Natural killer cell (primary cell): ENCODE data around the gene SLC9A4. TPM values are rescaled to one million over a fixed set of nuclear protein-coding genes. Genes with fewer than 3 reads are reported as not detected.

Experiments
- ATAC-seq, 3 donors: fragments of 150-1000 bp in 2 of 3; fragments of 200-7000 bp in 1 of 3; cut with Tn5 transposase; 1 replicate in 1 of 3; 2 replicates in 2 of 3; pipeline ENCODE4 v1.10.0; 2021; ENCODE audit warnings: mild to moderate bottlenecking in 2 of 3, moderate library complexity in 2 of 3
- DNase-seq, 2 donors: peaks; one replicate each; pipeline versions ENCODE4 v3.0.0 to v3.0.0-alpha.2; 2013 to 2021; ENCODE audit warnings: mixed read lengths in 1 of 2
- H3K27ac ChIP-seq: one replicate; pipeline ENCODE4 v1.5.1; 2013; ENCODE audit warnings: mild to moderate bottlenecking, low read length
- H3K27me3 ChIP-seq: one replicate; pipeline ENCODE4 v1.6.1; 2013; ENCODE audit warnings: low read length; ENCODE audit not compliant: control insufficient read depth, insufficient read depth
- H3K36me3 ChIP-seq: one replicate; pipeline ENCODE4 v1.6.1; 2013; ENCODE audit warnings: low read length; ENCODE audit not compliant: control insufficient read depth, insufficient read depth
- H3K4me1 ChIP-seq: one replicate; pipeline ENCODE4 v1.6.1; 2013; ENCODE audit warnings: low read length; ENCODE audit not compliant: control insufficient read depth, insufficient read depth
- H3K4me3 ChIP-seq: one replicate; pipeline ENCODE4 v1.5.1; 2013; ENCODE audit warnings: low read length
- H3K9me3 ChIP-seq: one replicate; pipeline ENCODE4 v1.6.1; 2013; ENCODE audit warnings: low read length; ENCODE audit not compliant: control insufficient read depth, insufficient read depth
- H3K27ac Mint-ChIP-seq, 2 donors: one replicate each; pipeline ENCODE4 v1.8.0; 2022; ENCODE audit warnings: mild to moderate bottlenecking in 2 of 2, mixed read lengths in 2 of 2, moderate library complexity in 1 of 2
- H3K27me3 Mint-ChIP-seq, 2 donors: one replicate each; pipeline ENCODE4 v1.8.0; 2022; ENCODE audit warnings: low read depth in 2 of 2, mixed read lengths in 2 of 2
- H3K36me3 Mint-ChIP-seq: one replicate; pipeline ENCODE4 v1.8.0; 2022; ENCODE audit warnings: mixed read lengths
- H3K4me1 Mint-ChIP-seq, 2 donors: one replicate each; pipeline ENCODE4 v1.8.0; 2022; ENCODE audit warnings: mixed read lengths in 2 of 2
- H3K4me3 Mint-ChIP-seq: one replicate; pipeline ENCODE4 v1.8.0; 2022; ENCODE audit warnings: mild to moderate bottlenecking, moderate library complexity, mixed read lengths
- H3K9me3 Mint-ChIP-seq, 2 donors: one replicate each; pipeline ENCODE4 v1.8.0; 2022; ENCODE audit warnings: mixed read lengths in 2 of 2
- CTCF ChIP-seq: fragments of 200-600 bp; IDR thresholded peaks from one replicate; pipeline ENCODE4 v1.8.0; 2022; ENCODE audit warnings: antibody characterized with exemption
- WGBS: methylation state at CpG from one replicate; pipeline ENCODE4 v1.1.7; 2013; ENCODE audit warnings: missing lambda C conversion rate; ENCODE audit not compliant: insufficient coverage; 5-methylcytosine and 5-hydroxymethylcytosine counted together
- intact Hi-C: fragments of 100-400 bp; cut with micrococcal nuclease; formaldehyde crosslinking; loops from one replicate; pipeline ENCODE4 v1.14.2; 2022
- total RNA-seq, 4 donors: library from RNA; stranded (reverse); fragments of 120-200 nt in 1 of 4; gene quantifications; one replicate each; pipeline versions ENCODE4 v1.2.3 to v1.2.4, GENCODE V29; 2013 to 2022

SLC9A4 gene
- total RNA-seq, 3 donors from 2014 or later (not counting 1 experiment from before 2014, with no cell fraction given) = 0.19 to 0.38 TPM; not detected in 1

- Histone ChIP-seq H3K4me3 (no peak overlapping the region), H3K4me1 (no peaks in the 10 kb centered on the region), H3K27ac (no peak overlapping the region), H3K36me3 (no peaks in the 10 kb centered on the region), H3K9me3 (no peaks in the 10 kb centered on the region), H3K27me3 (no peaks in the 10 kb centered on the region)
- ATAC-seq (no peak), DNase-seq (no peak)
- intact Hi-C loops = no loop called here
- no peaks in the 10 kb centered on the region for H3K9me3 Mint-ChIP-seq
- no peak overlapping the region for H3K27ac Mint-ChIP-seq
- peaks cover 0 to 6% of the 10 kb centered on the region in 2 donors for H3K27me3 Mint-ChIP-seq
- H3K36me3 Mint-ChIP-seq = no peaks in the 10 kb centered on the region
- H3K4me3 Mint-ChIP-seq = no peak overlapping the region
- WGBS = 92% methylated on average over 36 of the region's 36 CpGs
- TF ChIP-seq CTCF = no peak
- H3K4me1 Mint-ChIP-seq = no peaks in the 10 kb centered on the region
Measured at GRCh38 chr2:102478686-102479470, 5.9 kb downstream of the SLC9A4 start.

- H3K4me3 ChIP-seq = no peak overlapping the region
- H3K4me1 Mint-ChIP-seq = no peaks in the 10 kb centered on the region
- no peaks in the 10 kb centered on the region for H3K9me3 ChIP-seq
- TF ChIP-seq CTCF = no peak
- no peaks in the 10 kb centered on the region for H3K36me3 Mint-ChIP-seq
- no peaks in the 10 kb centered on the region for H3K9me3 Mint-ChIP-seq
- H3K4me3 Mint-ChIP-seq = no peak overlapping the region
- peaks cover 0 to 6% of the 10 kb centered on the region in 2 donors for H3K27me3 Mint-ChIP-seq
- H3K27ac ChIP-seq = no peak overlapping the region
- no peaks in the 10 kb centered on the region for H3K4me1 ChIP-seq
- DNase-seq = no peak
- intact Hi-C loops = no loop called here
- H3K36me3 ChIP-seq = no peaks in the 10 kb centered on the region
- WGBS = 85% methylated on average over 10 of the region's 11 CpGs
- ATAC-seq = no peak
- H3K27me3 ChIP-seq = no peaks in the 10 kb centered on the region
- no peak overlapping the region for H3K27ac Mint-ChIP-seq
Measured at GRCh38 chr2:102480285-102481195, 7.5 kb downstream of the SLC9A4 start.

GRCh38 chr2:102481931-102482330 lies 8.9 kb downstream of the SLC9A4 start:
- TF ChIP-seq CTCF = no peak
- no peaks in the 10 kb centered on the region for H3K9me3 Mint-ChIP-seq
- no peak overlapping the region for H3K4me3 ChIP-seq
- peaks cover 7 to 9% of the 10 kb centered on the region in 2 donors for H3K4me1 Mint-ChIP-seq
- 79% methylated on average over 6 of the region's 7 CpGs for WGBS
- H3K4me3 Mint-ChIP-seq = no peak overlapping the region
- DNase-seq (no peak), ATAC-seq (no peak)
- H3K36me3 Mint-ChIP-seq = no peaks in the 10 kb centered on the region
- H3K27me3 ChIP-seq = no peaks in the 10 kb centered on the region
- H3K27ac ChIP-seq = no peak overlapping the region
- H3K36me3 ChIP-seq = no peaks in the 10 kb centered on the region
- peaks cover 4% of the 10 kb centered on the region for H3K4me1 ChIP-seq
- peaks cover 0 to 2% of the 10 kb centered on the region in 2 donors for H3K27me3 Mint-ChIP-seq
- H3K9me3 ChIP-seq = no peaks in the 10 kb centered on the region
- no peak overlapping the region for H3K27ac Mint-ChIP-seq
- intact Hi-C loops = no loop called here
